ENCODE measurements around the gene DOCK2. TPM values are rescaled to one million over a fixed set of nuclear protein-coding genes. Genes with fewer than 3 reads are reported as not detected.

DOCK2 gene
- polyA plus RNA-seq, 1 experiment, result 1.6 TPM

- Histone ChIP-seq H3K27me3 (ENCODE audit: control insufficient read depth, insufficient read depth, low read length) (no peaks in the 10 kb centered on the region), H3K27ac (ENCODE audit: low read depth, low read length) (no peak overlapping the region), H3K9me3 (ENCODE audit: control insufficient read depth, insufficient read depth, low read length) (no peaks in the 10 kb centered on the region), H3K4me3 (ENCODE audit: low read depth, low read length) (no peak overlapping the region)
- ChIA-PET POLR2A (no interaction called here), CTCF (interaction anchor here (1.3 kb wide), 1 partner anchor 60 kb away, joined by 10 read pairs; the partner anchor contains the start of gene INSYN2B)
- TF ChIP-seq CTCF (IDR thresholded peaks at IDR 0.05; ENCODE audit: low read depth, low read length), result no peak
- DNase-seq (ENCODE audit: low read depth, low spot score), result no peak
These were observed 283.4 kb downstream of the DOCK2 start for GRCh38 chr5:169920474-169920873.

- no peak for TF ChIP-seq CTCF (IDR thresholded peaks at IDR 0.05; ENCODE audit: low read depth, low read length)
- Histone ChIP-seq H3K4me3 (ENCODE audit: low read depth, low read length) (no peak overlapping the region), H3K27ac (ENCODE audit: low read depth, low read length) (no peak overlapping the region), H3K27me3 (ENCODE audit: control insufficient read depth, insufficient read depth, low read length) (no peaks in the 10 kb centered on the region), H3K9me3 (ENCODE audit: control insufficient read depth, insufficient read depth, low read length) (no peaks in the 10 kb centered on the region)
- POLR2A ChIA-PET, result interaction anchor here (1.6 kb wide), 1 partner anchor 14 kb away, joined by 4 read pairs; no protein-coding TSS in a partner anchor
- DNase-seq (ENCODE audit: low read depth, low spot score), result no peak
- CTCF ChIA-PET, result interaction anchor here (1.3 to 1.8 kb wide), 2 partner anchors 59 kb away, joined by 10 to 15 read pairs; partner anchors contain the start of gene INSYN2B
These were observed 284.3 kb downstream of the DOCK2 start for GRCh38 chr5:169921384-169921783.

GRCh38 chr5:169921949-169922348 is 284.9 kb downstream of the DOCK2 start:
- no peak overlapping the region for H3K27ac ChIP-seq (ENCODE audit: low read depth, low read length)
- no peak for DNase-seq (ENCODE audit: low read depth, low spot score)
- CTCF ChIA-PET, result interaction anchor here (0.7 to 1.8 kb wide), 3 partner anchors 8 to 58 kb away, joined by 3 to 15 read pairs (median 3); partner anchors contain the start of gene INSYN2B
- H3K27me3 ChIP-seq (ENCODE audit: control insufficient read depth, insufficient read depth, low read length), result no peaks in the 10 kb centered on the region
- no peak for TF ChIP-seq CTCF (IDR thresholded peaks at IDR 0.05; ENCODE audit: low read depth, low read length)
- H3K9me3 ChIP-seq (ENCODE audit: control insufficient read depth, insufficient read depth, low read length), result no peaks in the 10 kb centered on the region
- H3K4me3 ChIP-seq (ENCODE audit: low read depth, low read length), result no peak overlapping the region
- POLR2A ChIA-PET, result interaction anchor here (1.6 kb wide), 1 partner anchor 13 kb away, joined by 4 read pairs; no protein-coding TSS in a partner anchor

GRCh38 chr5:169922474-169922873 is 285.4 kb downstream of the DOCK2 start:
- no peaks in the 10 kb centered on the region for H3K27me3 ChIP-seq (ENCODE audit: control insufficient read depth, insufficient read depth, low read length)
- no peak for DNase-seq (ENCODE audit: low read depth, low spot score)
- no peak overlapping the region for H3K27ac ChIP-seq (ENCODE audit: low read depth, low read length)
- ChIA-PET POLR2A (interaction anchor here (1.6 kb wide), 1 partner anchor 13 kb away, joined by 4 read pairs; no protein-coding TSS in a partner anchor), CTCF (interaction anchor here (0.6 to 1.8 kb wide), 6 partner anchors 9 to 1438 kb away, joined by 3 to 15 read pairs (median 3); partner anchors contain the start of gene INSYN2B)
- H3K4me3 ChIP-seq (ENCODE audit: low read depth, low read length), result no peak overlapping the region
- H3K9me3 ChIP-seq (ENCODE audit: control insufficient read depth, insufficient read depth, low read length), result no peaks in the 10 kb centered on the region
- no peak for TF ChIP-seq CTCF (IDR thresholded peaks at IDR 0.05; ENCODE audit: low read depth, low read length)

- Histone ChIP-seq H3K27ac (ENCODE audit: low read depth, low read length) (no peak overlapping the region), H3K9me3 (ENCODE audit: control insufficient read depth, insufficient read depth, low read length) (no peaks in the 10 kb centered on the region), H3K27me3 (ENCODE audit: control insufficient read depth, insufficient read depth, low read length) (no peaks in the 10 kb centered on the region), H3K4me3 (ENCODE audit: low read depth, low read length) (no peak overlapping the region)
- no peak for DNase-seq (ENCODE audit: low read depth, low spot score)
- CTCF ChIA-PET, result no interaction called here
- TF ChIP-seq CTCF (IDR thresholded peaks at IDR 0.05; ENCODE audit: low read depth, low read length), result no peak
- POLR2A ChIA-PET, result no interaction called here
These were observed 286.9 kb downstream of the DOCK2 start for GRCh38 chr5:169923988-169924387.

Measured in AG04450 (cell line).